ENCODE data around the gene FRMD6.

Gene FRMD6

DNA sequence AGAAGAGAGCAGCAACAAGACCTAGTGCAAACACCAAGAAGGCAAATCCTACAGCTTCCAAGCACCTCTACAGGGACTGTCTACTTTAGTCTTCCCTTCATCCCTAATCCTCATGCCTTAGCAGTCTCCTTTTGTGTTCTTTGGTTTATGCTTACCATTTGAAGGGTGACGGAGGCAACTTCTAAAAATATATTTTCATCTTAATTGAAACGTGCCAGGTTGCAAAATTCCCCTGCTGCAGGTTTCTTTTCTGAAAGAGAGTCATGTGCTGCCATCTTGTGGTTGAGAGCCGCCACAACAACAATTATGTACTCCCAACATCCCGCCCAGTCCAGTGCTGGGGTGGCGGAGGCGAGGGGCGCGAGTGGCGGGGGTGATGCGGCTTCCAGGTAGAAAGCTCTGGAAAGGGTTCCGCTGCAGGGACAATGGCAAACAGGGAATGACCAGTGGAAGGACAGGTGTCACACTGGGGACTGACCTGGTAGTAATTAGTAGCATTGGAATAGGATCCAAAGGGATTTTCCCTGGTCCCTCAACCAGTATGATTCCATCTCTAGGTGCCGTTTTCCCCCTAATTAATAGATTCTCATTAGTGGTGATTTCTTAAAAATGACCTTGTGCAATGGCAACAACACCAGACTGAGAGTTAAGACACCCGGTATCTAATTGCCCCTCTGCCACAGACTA lies 128.4 kb downstream of the FRMD6 start:
- peak; percentile 68 for DNase-seq (ENCODE audit: low spot score)
